IPS-18a (cell line): Measurements from ENCODE around the gene GABPB1.

ENCODE experiments used
- H3K27ac ChIP-seq: one replicate; pipeline ENCODE4 v1.5.1; 2013; ENCODE audit warnings: low read length
- H3K27me3 ChIP-seq: one replicate; pipeline ENCODE4 v1.6.1; 2013; ENCODE audit warnings: mild to moderate bottlenecking, low read length; ENCODE audit not compliant: control insufficient read depth, insufficient read depth
- H3K36me3 ChIP-seq: one replicate; pipeline ENCODE4 v1.6.1; 2013; ENCODE audit warnings: low read depth, low read length; ENCODE audit not compliant: control insufficient read depth
- H3K4me1 ChIP-seq: one replicate; pipeline ENCODE4 v1.6.1; 2013; ENCODE audit warnings: low read depth, low read length; ENCODE audit not compliant: control insufficient read depth
- H3K4me3 ChIP-seq: one replicate; pipeline ENCODE4 v1.5.1; 2013; ENCODE audit warnings: low read length
- H3K9ac ChIP-seq: one replicate; pipeline ENCODE4 v1.6.1; 2013; ENCODE audit warnings: mild to moderate bottlenecking, low read length, moderate library complexity
- H3K9me3 ChIP-seq: one replicate; pipeline ENCODE4 v1.6.1; 2013; ENCODE audit warnings: low read depth, low read length; ENCODE audit not compliant: control insufficient read depth

Gene GABPB1

DNA sequence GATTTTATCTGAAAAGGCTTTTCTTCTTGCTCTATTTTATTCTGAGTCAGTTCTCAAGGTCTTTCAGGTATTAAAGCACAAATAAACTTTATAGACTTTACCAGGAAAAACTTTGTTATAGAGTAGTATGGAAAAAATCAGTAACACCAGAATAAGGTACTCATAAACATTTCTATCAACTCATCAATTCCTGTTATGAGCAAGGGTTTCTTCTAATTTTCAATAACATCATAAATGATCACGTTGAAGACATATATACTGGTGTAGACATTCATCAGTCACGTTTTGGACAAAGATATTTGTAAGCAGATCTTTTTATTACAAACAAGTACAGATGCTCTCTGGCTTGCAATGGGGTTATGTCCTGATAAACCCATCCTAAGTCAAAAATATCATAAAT lies 79.9 kb downstream of the GABPB1 start:
- H3K27me3 ChIP-seq: no peaks in the 10 kb centered on the region
- H3K9ac ChIP-seq: no peak overlapping the region
- H3K36me3 ChIP-seq: no peaks in the 10 kb centered on the region
- H3K4me3 ChIP-seq: no peak overlapping the region
- H3K27ac ChIP-seq: no peak overlapping the region
- no peaks in the 10 kb centered on the region for H3K9me3 ChIP-seq
- no peaks in the 10 kb centered on the region for H3K4me1 ChIP-seq

DNA sequence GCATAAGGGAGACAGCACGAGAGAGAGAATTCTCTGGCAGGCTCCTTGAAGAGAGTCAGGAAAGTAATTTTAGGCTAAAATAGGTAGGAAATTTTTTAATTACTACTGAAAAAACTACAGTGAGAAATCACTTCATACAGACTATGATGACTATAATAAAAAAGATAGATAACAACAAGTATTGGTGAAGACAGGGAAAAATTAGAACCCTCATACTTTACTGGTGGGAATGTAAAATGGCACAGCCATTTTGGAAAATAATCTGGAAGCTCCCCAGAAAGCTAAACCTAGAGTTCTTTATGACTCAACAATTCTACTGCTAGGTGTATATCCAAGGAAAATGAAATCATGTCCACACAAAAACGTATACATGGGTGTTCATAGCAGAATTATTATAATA lies 87.4 kb downstream of the GABPB1 start:
- Histone ChIP-seq H3K4me1 (no peaks in the 10 kb centered on the region), H3K9me3 (no peaks in the 10 kb centered on the region), H3K9ac (no peak overlapping the region), H3K36me3 (no peaks in the 10 kb centered on the region), H3K27me3 (no peaks in the 10 kb centered on the region), H3K27ac (no peak overlapping the region), H3K4me3 (no peak overlapping the region)

DNA sequence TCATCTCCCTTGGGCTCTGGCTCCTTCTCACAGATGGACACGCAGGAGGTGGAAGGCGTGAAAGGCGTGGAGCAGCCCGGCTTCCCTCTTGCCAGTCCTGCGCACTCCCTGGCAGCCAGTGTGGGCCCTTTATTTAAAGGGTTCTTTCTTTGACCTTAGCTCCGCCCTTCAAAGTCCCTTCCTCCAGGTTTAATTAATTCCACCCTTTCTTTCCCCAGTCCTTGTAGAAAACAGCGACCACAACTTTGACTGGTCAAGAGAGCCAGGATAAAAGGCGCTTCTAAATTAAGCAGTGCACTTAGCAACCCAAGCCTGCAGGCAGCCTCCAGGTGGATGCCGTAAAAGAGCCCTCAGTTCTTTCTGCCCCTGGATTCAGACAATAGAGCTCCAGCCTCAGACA lies 89.4 kb downstream of the GABPB1 start, which contains the start of gene HDC:
HDC (minus strand) TSS at position 107 of the 400 bp plus-strand sequence; CDS start at position 4, 103 bp downstream.
- Histone ChIP-seq H3K9me3 (no peaks in the 10 kb centered on the region), H3K36me3 (no peaks in the 10 kb centered on the region), H3K4me1 (no peaks in the 10 kb centered on the region), H3K4me3 (no peak within 1 kb of the TSS), H3K27ac (no peak within 1 kb of the TSS), H3K9ac (no peak within 1 kb of the TSS), H3K27me3 (no peaks in the 10 kb centered on the region)

DNA sequence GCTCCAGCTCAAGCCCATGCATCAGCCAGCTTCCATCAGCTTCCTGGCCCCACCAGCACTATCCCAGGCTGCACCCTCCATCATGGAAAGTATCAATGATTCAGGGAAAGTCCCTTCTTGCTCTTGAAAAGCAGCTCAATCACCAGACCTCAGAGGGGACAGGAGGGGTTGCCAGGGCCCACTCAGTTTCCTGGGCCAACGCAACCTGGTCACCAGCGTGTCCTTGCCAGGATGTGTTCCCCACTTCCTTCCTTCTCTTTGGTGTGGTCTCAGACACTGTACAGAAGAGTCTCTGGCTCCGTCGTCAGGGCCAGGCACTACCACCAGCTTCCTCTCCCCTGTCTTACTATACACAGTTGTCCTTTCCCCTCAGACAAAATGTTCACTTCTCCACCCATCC lies 92.5 kb downstream of the GABPB1 start:
- Histone ChIP-seq H3K36me3 (no peaks in the 10 kb centered on the region), H3K9ac (no peak overlapping the region), H3K9me3 (no peaks in the 10 kb centered on the region), H3K27me3 (no peaks in the 10 kb centered on the region), H3K4me3 (no peak overlapping the region), H3K4me1 (no peaks in the 10 kb centered on the region), H3K27ac (no peak overlapping the region)

DNA sequence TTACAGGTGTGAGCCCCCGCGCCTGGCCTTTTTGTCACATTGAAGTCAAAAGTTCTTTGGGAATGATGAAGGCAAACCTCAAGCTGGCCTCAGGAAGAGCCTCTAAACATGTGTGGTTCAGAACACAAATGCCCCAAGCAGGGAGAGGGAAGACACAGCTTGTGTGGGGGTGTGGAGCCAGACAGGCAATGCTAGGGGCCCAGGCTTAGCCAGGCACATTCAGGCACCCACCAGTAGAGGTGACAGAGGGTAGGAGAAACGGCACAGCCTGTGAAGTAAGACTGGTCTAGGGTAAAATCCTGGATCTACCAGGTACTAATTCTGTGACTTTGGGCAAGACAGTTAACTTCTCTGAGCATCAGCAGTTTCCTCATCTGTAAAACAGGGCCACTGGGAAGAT lies 93.0 kb downstream of the GABPB1 start:
- Histone ChIP-seq H3K27me3 (no peaks in the 10 kb centered on the region), H3K9me3 (no peaks in the 10 kb centered on the region), H3K4me1 (no peaks in the 10 kb centered on the region), H3K9ac (no peak overlapping the region), H3K36me3 (no peaks in the 10 kb centered on the region), H3K4me3 (no peak overlapping the region), H3K27ac (no peak overlapping the region)

DNA sequence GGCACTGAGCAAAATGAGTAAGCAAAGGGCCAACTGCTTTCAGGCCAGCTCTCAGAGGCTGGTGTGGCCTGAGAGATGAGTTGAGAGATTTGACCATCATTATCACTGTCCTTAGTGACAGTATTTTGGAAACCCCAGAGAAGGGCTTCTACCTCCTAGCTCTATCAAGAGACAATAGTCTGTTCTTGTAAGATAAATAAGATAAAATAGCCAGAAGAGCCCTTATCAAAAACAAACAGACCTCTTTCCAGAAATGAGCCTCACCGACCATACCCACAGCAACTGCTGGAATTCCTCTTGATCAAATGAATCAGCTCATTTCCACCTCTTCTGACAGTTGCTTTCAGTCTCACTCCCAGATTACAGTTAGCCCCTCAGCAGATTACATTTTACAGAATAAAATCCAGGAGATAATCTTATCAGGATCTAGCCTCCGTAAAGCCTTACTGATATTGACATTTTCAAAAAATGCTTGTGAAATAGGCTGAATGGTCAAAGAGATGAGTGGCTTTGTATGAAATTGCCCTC lies 94.0 kb downstream of the GABPB1 start:
- Histone ChIP-seq H3K9ac (no peak overlapping the region), H3K9me3 (no peaks in the 10 kb centered on the region), H3K27me3 (no peaks in the 10 kb centered on the region), H3K4me3 (no peak overlapping the region), H3K27ac (no peak overlapping the region), H3K4me1 (no peaks in the 10 kb centered on the region), H3K36me3 (no peaks in the 10 kb centered on the region)

DNA sequence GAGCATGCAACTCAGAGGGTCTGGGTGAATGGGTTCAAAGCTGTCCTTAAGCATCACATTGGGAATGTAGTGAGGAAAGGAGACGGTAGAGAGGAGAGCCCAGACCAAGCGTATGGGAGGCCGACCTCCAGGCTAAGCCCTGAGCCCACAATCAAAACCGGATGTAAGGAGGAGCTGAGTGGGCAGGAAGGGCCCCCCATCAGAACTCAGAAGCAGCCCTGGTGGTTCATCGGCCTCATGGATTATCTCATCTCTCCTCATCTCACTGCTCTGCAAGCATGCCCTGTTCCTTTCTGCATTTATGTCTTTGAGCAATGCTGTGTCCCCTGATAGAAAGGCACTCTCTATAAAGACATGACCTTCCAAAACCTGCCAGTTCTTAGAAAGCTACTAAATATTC lies 95.7 kb downstream of the GABPB1 start:
- Histone ChIP-seq H3K4me3 (no peak overlapping the region), H3K9ac (no peak overlapping the region), H3K9me3 (no peaks in the 10 kb centered on the region), H3K36me3 (no peaks in the 10 kb centered on the region), H3K27me3 (no peaks in the 10 kb centered on the region), H3K27ac (no peak overlapping the region), H3K4me1 (no peaks in the 10 kb centered on the region)

DNA sequence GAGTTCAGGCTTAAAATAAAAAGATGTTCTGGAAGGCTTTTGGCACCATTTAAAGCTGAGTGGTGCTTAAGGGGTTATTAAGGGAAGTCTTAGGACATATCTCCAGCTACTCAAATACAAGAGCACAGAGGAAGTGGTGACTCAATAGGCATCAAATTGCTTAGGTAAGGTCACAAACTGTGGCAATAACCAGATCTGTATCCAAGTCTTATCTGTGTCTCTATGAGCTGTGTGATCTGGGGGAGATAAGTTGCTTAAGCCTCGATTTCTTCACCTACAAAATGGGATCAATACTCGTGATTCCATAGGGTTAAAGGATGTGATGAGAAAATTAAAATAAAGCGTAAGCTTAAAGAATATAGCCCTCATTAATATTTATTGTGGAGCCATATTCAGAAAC lies 97.1 kb downstream of the GABPB1 start:
- no peaks in the 10 kb centered on the region for H3K36me3 ChIP-seq
- no peaks in the 10 kb centered on the region for H3K4me1 ChIP-seq
- H3K27me3 ChIP-seq: no peaks in the 10 kb centered on the region
- H3K9me3 ChIP-seq: no peaks in the 10 kb centered on the region
- H3K9ac ChIP-seq: no peak overlapping the region
- H3K27ac ChIP-seq: no peak overlapping the region
- H3K4me3 ChIP-seq: no peak overlapping the region

DNA sequence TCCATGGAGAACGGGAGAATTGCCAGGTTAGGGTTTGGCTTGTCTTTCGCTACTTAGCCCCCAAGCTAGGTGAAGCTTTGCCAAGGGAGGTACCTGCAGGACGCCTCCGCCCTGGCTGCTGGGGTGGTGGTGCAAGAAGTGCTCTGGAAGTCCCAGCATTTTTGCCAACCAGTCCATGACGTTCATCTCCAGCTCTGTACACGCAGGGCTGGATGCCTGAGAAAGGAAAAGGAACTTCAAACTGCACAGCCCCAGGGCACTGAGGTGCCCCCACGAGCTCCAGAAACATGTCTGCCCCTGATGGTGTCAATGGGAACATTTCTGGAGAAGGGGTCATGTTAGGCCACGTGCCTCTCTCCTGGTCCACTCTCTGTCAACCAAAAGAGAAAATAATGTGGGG lies 97.7 kb downstream of the GABPB1 start:
- Histone ChIP-seq H3K27ac (no peak overlapping the region), H3K9ac (no peak overlapping the region), H3K27me3 (no peaks in the 10 kb centered on the region), H3K4me3 (no peak overlapping the region), H3K36me3 (no peaks in the 10 kb centered on the region), H3K4me1 (no peaks in the 10 kb centered on the region), H3K9me3 (no peaks in the 10 kb centered on the region)

DNA sequence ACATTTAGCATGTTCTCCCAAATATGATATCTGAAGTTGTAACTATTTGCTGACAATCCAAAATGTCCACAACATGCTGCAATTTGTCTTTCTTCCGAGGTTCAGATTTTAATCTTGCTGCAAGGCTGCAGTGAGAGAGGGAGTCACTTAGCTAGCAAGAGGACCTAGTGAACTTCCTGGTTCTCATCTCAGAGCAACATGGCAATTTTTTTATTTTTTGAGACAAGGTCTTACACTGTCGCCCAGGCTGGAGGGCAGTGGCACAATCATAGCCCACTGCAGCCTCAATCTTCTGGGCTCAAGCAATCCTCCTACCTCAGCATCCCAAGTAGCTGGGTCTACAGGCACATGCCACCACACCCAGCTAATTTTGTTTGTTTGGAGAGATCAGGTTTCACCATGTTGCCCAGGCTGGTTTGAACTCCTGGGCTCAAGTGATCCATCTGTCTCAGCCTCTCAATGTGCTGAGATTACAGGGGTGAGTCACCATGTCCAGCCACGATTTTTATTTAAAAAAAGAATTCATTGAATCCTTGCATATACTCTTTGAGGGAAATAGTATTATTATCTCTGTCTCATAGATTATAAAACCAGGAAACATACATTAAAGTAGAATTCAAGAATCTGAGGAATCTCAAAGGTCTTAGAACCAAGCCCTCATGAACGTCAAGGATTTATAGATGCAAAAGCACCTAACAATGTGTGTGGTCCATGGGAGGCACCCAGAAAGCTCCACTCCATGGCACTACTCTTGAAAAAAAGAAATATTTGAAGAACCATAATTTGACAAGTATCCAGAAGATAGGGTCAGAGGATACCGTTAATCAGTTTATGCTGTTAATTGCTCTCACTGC lies 98.6 kb downstream of the GABPB1 start:
- H3K4me1 ChIP-seq: no peaks in the 10 kb centered on the region
- no peak overlapping the region for H3K9ac ChIP-seq

DNA sequence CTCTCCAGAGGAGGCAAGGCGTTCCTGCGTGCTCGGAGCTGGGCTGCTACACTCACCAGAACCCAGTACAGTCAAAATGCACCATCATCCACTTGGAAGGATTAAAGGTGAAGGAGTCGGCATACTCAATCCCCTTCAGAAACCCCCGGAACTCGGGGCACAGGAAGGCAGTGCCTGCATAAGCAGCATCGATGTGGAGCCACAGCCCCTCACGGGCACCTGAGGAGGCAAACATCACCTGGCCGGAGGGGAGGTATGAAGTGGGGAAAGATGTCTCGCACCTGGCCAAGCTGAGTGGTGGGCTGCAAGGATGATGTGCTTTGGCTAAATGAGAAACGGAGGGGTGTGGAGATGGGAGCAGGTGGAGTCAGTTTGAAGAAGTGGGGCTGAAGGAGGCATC lies 102.4 kb downstream of the GABPB1 start:
- Histone ChIP-seq H3K36me3 (no peaks in the 10 kb centered on the region), H3K9me3 (no peaks in the 10 kb centered on the region), H3K27ac (no peak overlapping the region), H3K9ac (no peak overlapping the region), H3K4me1 (no peaks in the 10 kb centered on the region), H3K4me3 (no peak overlapping the region), H3K27me3 (no peaks in the 10 kb centered on the region)

More for the DNA sequence above, 98.6 kb downstream of the GABPB1 start:
- Histone ChIP-seq H3K36me3 (no peaks in the 10 kb centered on the region), H3K4me3 (no peak overlapping the region), H3K9me3 (no peaks in the 10 kb centered on the region), H3K27me3 (no peaks in the 10 kb centered on the region), H3K27ac (no peak overlapping the region)

DNA sequence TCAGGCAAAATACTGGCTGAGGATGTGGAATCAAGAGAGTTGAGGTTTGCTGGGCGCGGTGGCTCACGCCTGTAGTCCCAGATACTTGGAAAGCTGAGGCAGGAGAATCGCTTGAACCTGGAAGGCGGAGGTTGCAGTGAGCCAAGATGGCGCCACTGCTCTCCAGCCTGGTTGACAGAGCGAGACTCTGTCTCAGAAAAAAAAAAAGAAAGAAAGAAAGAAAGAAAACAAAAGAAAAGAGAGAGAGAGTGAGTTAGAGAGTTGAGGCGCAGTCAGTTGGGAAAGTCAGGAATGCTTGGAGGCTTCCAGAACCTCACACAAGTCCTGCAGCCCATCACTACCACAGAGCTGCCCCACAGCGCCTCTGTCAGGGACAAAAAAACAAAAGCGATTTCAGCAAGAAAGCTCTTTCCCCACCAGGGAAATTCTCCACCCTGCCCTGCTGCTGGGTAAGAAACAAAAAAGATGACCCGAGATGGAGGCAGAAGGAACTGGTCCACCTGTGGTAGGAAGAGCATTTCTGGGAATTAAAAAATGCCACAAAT lies 103.3 kb downstream of the GABPB1 start:
- Histone ChIP-seq H3K4me3 (no peak overlapping the region), H3K9ac (no peak overlapping the region), H3K27me3 (no peaks in the 10 kb centered on the region), H3K36me3 (no peaks in the 10 kb centered on the region), H3K9me3 (no peaks in the 10 kb centered on the region), H3K27ac (no peak overlapping the region), H3K4me1 (no peaks in the 10 kb centered on the region)
